HepG2 (cell line): ENCODE results near the gene CTNND2.

Experiments used
- CTCF ChIP-seq: sonication (generic); formaldehyde crosslinking; IDR thresholded peaks from 2 replicates; pipeline ENCODE4 v1.5.0; 2020; ENCODE audit warnings: mild to moderate bottlenecking, missing genetic modification reagents, moderate library complexity
- HOXD1 ChIP-seq: sonication (generic); formaldehyde crosslinking; IDR thresholded peaks from 2 replicates; pipeline ENCODE4 v1.5.0; 2020; ENCODE audit warnings: missing genetic modification reagents
- MNT ChIP-seq: fragments of 450-650 bp; IDR thresholded peaks from 2 replicates; pipeline ENCODE4 v1.6.1; 2016
- NAIF1 ChIP-seq: sonication (generic); formaldehyde crosslinking; IDR thresholded peaks from 2 replicates; pipeline ENCODE4 v1.5.0; 2020; ENCODE audit warnings: mild to moderate bottlenecking, missing genetic modification reagents, borderline replicate concordance
- NFATC3 ChIP-seq: sonication (generic); formaldehyde crosslinking; IDR thresholded peaks from 2 replicates; pipeline ENCODE4 v1.5.1; 2020; ENCODE audit warnings: mild to moderate bottlenecking, missing genetic modification reagents
- PREB ChIP-seq: sonication (generic); formaldehyde crosslinking; IDR thresholded peaks from 2 replicates; pipeline ENCODE4 v1.4.0; 2020; ENCODE audit warnings: missing genetic modification reagents
- SALL1 ChIP-seq: sonication (generic); formaldehyde crosslinking; IDR thresholded peaks from 2 replicates; pipeline ENCODE4 v1.8.0; 2022; ENCODE audit warnings: mild to moderate bottlenecking, missing genetic modification reagents
- ZNF331 ChIP-seq: sonication (generic); formaldehyde crosslinking; IDR thresholded peaks from 2 replicates; pipeline ENCODE4 v1.4.0; 2020; ENCODE audit warnings: missing genetic modification reagents
- ZNF639 ChIP-seq: conservative IDR thresholded peaks from 2 replicates; pipeline ENCODE4 v1.6.1; 2018; ENCODE audit warnings: missing genetic modification reagents

GRCh38 chr5:11269515-11269914 lies 634.7 kb downstream of the CTNND2 start:
- no peak for TF ChIP-seq NFATC3 (CRISPR knock-in tag)
- TF ChIP-seq CTCF (CRISPR knock-in tag): no peak
- no peak for TF ChIP-seq MNT
- no peak for TF ChIP-seq SALL1 (CRISPR knock-in tag)
- no peak for TF ChIP-seq ZNF331
- TF ChIP-seq ZNF639: no peak
- no peak for TF ChIP-seq HOXD1 (CRISPR knock-in tag)
- TF ChIP-seq NAIF1 (CRISPR knock-in tag): no peak
- no peak for TF ChIP-seq PREB (CRISPR knock-in tag)
